ENCODE measurements around the gene ECSCR. TPM values are rescaled to one million over a fixed set of nuclear protein-coding genes. Genes with fewer than 3 reads are reported as not detected.
"Not testable (repeated sequence)": the region's sequence is repeated elsewhere in the genome, so short reads cannot be mapped to it uniquely, and the experiment has no call there.

ECSCR gene
- polyA plus RNA-seq, 1 donor from 2014 or later: not detected

GRCh38 chr5:139445325-139446170, 17.0 kb downstream of the ECSCR start:
- Histone ChIP-seq H3K4me3 (ENCODE audit: low read length) (no peak overlapping the region), H4K20me1 (ENCODE audit: insufficient read depth) (no peaks in the 10 kb centered on the region), H3K27ac (ENCODE audit: low read length) (peak overlapping the region; percentile 98), H3K9me2 (ENCODE audit: insufficient read depth, low read length) (no peaks in the 10 kb centered on the region), H3F3A (ENCODE audit: insufficient read depth, low read length, poor library complexity, severe bottlenecking) (no peaks in the 10 kb centered on the region), H3K79me2 (replicated peaks; ENCODE audit: insufficient read depth, low read length) (no peaks in the 10 kb centered on the region), H3K9ac (ENCODE audit: low read length) (no peak overlapping the region), H3K4me2 (ENCODE audit: low read length) (no peak overlapping the region), H3K36me3 (ENCODE audit: insufficient read depth, low read length) (no peaks in the 10 kb centered on the region), H3K9me3 (ENCODE audit: low read length) (no peaks in the 10 kb centered on the region), H3K27me3 (ENCODE audit: insufficient read depth, low read depth, low read length) (no peaks in the 10 kb centered on the region), H2AFZ (ENCODE audit: low read depth, low read length) (no peak overlapping the region)
- TF ChIP-seq SMC3 (conservative IDR thresholded peaks at IDR 0.05; ENCODE audit: poor library complexity): no peak
- no peak for TF ChIP-seq RAD21 (conservative IDR thresholded peaks at IDR 0.05)
- TF ChIP-seq POLR2AphosphoS5 (IDR thresholded peaks at IDR 0.05): no peak
- no peak for TF ChIP-seq MXI1 (conservative IDR thresholded peaks at IDR 0.05; ENCODE audit: poor library complexity, severe bottlenecking)

DNA sequence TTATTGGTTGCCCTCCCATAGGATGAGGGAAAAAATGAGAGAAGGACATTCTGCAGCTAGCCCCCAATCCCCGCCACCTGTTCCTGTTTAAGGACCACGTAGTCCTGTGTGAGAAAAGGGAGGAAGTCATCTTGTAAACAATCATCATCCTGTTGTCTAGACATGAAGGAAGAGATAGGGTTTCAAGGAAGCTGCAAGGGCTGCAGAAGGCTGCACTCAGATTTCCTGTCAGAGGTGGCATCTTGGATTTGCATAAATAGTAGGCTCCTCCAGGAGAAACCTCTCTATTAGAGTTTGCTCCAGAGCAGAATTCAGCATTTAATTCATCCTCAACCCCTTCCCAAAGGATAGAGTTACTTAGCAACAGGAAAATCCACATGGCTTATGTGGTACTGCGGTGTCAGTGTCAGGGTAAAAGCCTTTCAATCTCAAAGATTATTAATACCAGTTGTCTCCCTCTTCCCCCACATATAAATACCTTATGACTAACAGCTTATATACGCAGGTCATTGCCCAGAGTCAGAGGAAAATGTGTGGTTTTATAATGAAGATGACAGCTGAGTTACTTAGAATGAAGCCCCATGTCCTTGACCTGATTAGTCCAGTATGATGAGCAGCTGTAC, 18.6 kb downstream of the ECSCR start:
- Histone ChIP-seq H3F3A (ENCODE audit: insufficient read depth, low read length, poor library complexity, severe bottlenecking) (no peaks in the 10 kb centered on the region), H3K79me2 (replicated peaks; ENCODE audit: insufficient read depth, low read length) (no peaks in the 10 kb centered on the region), H2AFZ (ENCODE audit: low read depth, low read length) (no peak overlapping the region), H3K27me3 (ENCODE audit: insufficient read depth, low read depth, low read length) (no peaks in the 10 kb centered on the region), H3K9me2 (ENCODE audit: insufficient read depth, low read length) (no peaks in the 10 kb centered on the region), H3K4me2 (ENCODE audit: low read length) (peak overlapping the region; percentile 46), H3K9me3 (ENCODE audit: low read length) (no peaks in the 10 kb centered on the region), H3K4me3 (ENCODE audit: low read length) (peak overlapping the region; percentile 52), H4K20me1 (ENCODE audit: insufficient read depth) (no peaks in the 10 kb centered on the region), H3K36me3 (ENCODE audit: insufficient read depth, low read length) (no peaks in the 10 kb centered on the region), H3K9ac (ENCODE audit: low read length) (peak overlapping the region; percentile 65), H3K27ac (ENCODE audit: low read length) (peak overlapping the region; percentile 98)
- TF ChIP-seq SMC3 (conservative IDR thresholded peaks at IDR 0.05; ENCODE audit: poor library complexity) (peak; percentile 47), REST (IDR thresholded peaks at IDR 0.05; ENCODE audit: borderline replicate concordance) (peak; percentile 99), RAD21 (conservative IDR thresholded peaks at IDR 0.05) (peak; percentile 54), EP300 (conservative IDR thresholded peaks at IDR 0.05; ENCODE audit: poor library complexity, severe bottlenecking) (peak; percentile 88), EZH2 (IDR thresholded peaks at IDR 0.05; ENCODE audit: borderline replicate concordance, insufficient read depth, low read length, poor library complexity, severe bottlenecking) (no peak), POLR2AphosphoS5 (IDR thresholded peaks at IDR 0.05) (peak; percentile 58), TAF1 (IDR thresholded peaks at IDR 0.05; ENCODE audit: low read depth) (no peak), MXI1 (conservative IDR thresholded peaks at IDR 0.05; ENCODE audit: poor library complexity, severe bottlenecking) (peak; percentile 53)
- TF ChIP-seq, protein P1, sequence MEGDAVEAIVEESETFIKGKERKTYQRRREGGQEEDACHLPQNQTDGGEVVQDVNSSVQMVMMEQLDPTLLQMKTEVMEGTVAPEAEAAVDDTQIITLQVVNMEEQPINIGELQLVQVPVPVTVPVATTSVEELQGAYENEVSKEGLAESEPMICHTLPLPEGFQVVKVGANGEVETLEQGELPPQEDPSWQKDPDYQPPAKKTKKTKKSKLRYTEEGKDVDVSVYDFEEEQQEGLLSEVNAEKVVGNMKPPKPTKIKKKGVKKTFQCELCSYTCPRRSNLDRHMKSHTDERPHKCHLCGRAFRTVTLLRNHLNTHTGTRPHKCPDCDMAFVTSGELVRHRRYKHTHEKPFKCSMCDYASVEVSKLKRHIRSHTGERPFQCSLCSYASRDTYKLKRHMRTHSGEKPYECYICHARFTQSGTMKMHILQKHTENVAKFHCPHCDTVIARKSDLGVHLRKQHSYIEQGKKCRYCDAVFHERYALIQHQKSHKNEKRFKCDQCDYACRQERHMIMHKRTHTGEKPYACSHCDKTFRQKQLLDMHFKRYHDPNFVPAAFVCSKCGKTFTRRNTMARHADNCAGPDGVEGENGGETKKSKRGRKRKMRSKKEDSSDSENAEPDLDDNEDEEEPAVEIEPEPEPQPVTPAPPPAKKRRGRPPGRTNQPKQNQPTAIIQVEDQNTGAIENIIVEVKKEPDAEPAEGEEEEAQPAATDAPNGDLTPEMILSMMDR (IDR thresholded peaks at IDR 0.05; ENCODE audit: poor library complexity, severe bottlenecking): peak; percentile 21

GRCh38 chr5:139440416-139440815, 22.1 kb downstream of the ECSCR start:
- not testable (repeated sequence) for H3K9me3 ChIP-seq (ENCODE audit: low read length); H2AFZ ChIP-seq (ENCODE audit: low read depth, low read length); H3K9me2 ChIP-seq (ENCODE audit: insufficient read depth, low read length); H3K27me3 ChIP-seq (ENCODE audit: insufficient read depth, low read depth, low read length); H4K20me1 ChIP-seq (ENCODE audit: insufficient read depth); H3F3A ChIP-seq (ENCODE audit: insufficient read depth, low read length, poor library complexity, severe bottlenecking); H3K36me3 ChIP-seq (ENCODE audit: insufficient read depth, low read length); H3K4me2 ChIP-seq (ENCODE audit: low read length); H3K9ac ChIP-seq (ENCODE audit: low read length); H3K79me2 ChIP-seq (replicated peaks; ENCODE audit: insufficient read depth, low read length); H3K27ac ChIP-seq (ENCODE audit: low read length); H3K4me3 ChIP-seq (ENCODE audit: low read length)

All from neural cell (in vitro differentiated cells).